HG03175 (cell line): ENCODE results near the gene EZR.
A peak's percentile ranks its signal among the peaks of the same experiment; 100 is the strongest.

Experiments
- ATAC-seq: cut with Tn5 transposase; IDR thresholded peaks from one replicate; pipeline ENCODE4 v1.9.1; 2021; ENCODE audit warnings: mild to moderate bottlenecking, moderate library complexity; ENCODE audit not compliant: unreplicated experiment

EZR gene

GRCh38 chr6:158819213-158819976 lies at the start of gene EZR:
EZR (minus strand) TSS chr6:158819368; CDS start chr6:158818093, 1,275 bp downstream.
- peak; percentile 44 for ATAC-seq

- ATAC-seq: no peak
Measured at GRCh38 chr6:158868122-158868480, 48.9 kb upstream of the EZR start.

- ATAC-seq: no peak
Measured at GRCh38 chr6:158867381-158868121, 48.4 kb upstream of the EZR start.

GRCh38 chr6:158865769-158866168 lies 46.6 kb upstream of the EZR start:
- ATAC-seq: no peak

GRCh38 chr6:158863646-158864045 lies 44.5 kb upstream of the EZR start:
- no peak for ATAC-seq

- ATAC-seq: no peak
Measured at GRCh38 chr6:158861686-158862381, 42.7 kb upstream of the EZR start.

GRCh38 chr6:158860279-158860865 lies 41.2 kb upstream of the EZR start:
- ATAC-seq: no peak

GRCh38 chr6:158856261-158856660 lies 37.1 kb upstream of the EZR start:
- no peak for ATAC-seq

GRCh38 chr6:158854214-158855101 lies 35.3 kb upstream of the EZR start:
- ATAC-seq: no peak

- ATAC-seq: no peak
Measured at GRCh38 chr6:158853880-158854213, 34.7 kb upstream of the EZR start.

- peak; percentile 86 for ATAC-seq
Measured at GRCh38 chr6:158853072-158853879, 34.1 kb upstream of the EZR start.

GRCh38 chr6:158852312-158853071 lies 33.3 kb upstream of the EZR start:
- ATAC-seq: no peak

GRCh38 chr6:158850807-158851115 lies 31.6 kb upstream of the EZR start:
- ATAC-seq: no peak

GRCh38 chr6:158849899-158850806 lies 31.0 kb upstream of the EZR start:
- ATAC-seq: peak; percentile 54

- no peak for ATAC-seq
Measured at GRCh38 chr6:158848490-158848895, 29.3 kb upstream of the EZR start.

- no peak for ATAC-seq
Measured at GRCh38 chr6:158847786-158848185, 28.6 kb upstream of the EZR start.

GRCh38 chr6:158847012-158847529 lies 27.9 kb upstream of the EZR start:
- no peak for ATAC-seq
